Activated naive CD8-positive, alpha-beta T cell treated with anti-CD3 and anti-CD28 coated beads, Interleukin-2, amount 10 ng/mL, durations not matched to agents 7 days and 5 days (primary cell): ENCODE results near the gene RAB28. TPM values are rescaled to one million over a fixed set of nuclear protein-coding genes. Genes with fewer than 3 reads are reported as not detected.

Experiments used
- ATAC-seq: fragments of 150-1000 bp; cut with Tn5 transposase; one replicate; pipeline ENCODE4 v1.10.0; 2021; ENCODE audit warnings: low read depth, moderate library complexity
- POLR2A ChIA-PET: fragments of 350-600 bp; sonication (Branson Sonifier 250); formaldehyde crosslinking; loops from one replicate; lab custom pipeline; 2021; ENCODE audit warnings: antibody characterized with exemption; lab: Charles Lee
- DNase-seq: peaks from one replicate; pipeline ENCODE4 v3.0.0; 2021
- H3K27ac Mint-ChIP-seq: one replicate; pipeline ENCODE4 v1.8.0; 2022; ENCODE audit warnings: mild to moderate bottlenecking, mixed read lengths
- H3K27me3 Mint-ChIP-seq: one replicate; pipeline ENCODE4 v1.8.0; 2022; ENCODE audit warnings: mild to moderate bottlenecking, moderate library complexity, mixed read lengths
- H3K36me3 Mint-ChIP-seq: one replicate; pipeline ENCODE4 v1.8.0; 2021; ENCODE audit warnings: mild to moderate bottlenecking, mixed read lengths
- H3K4me1 Mint-ChIP-seq: one replicate; pipeline ENCODE4 v1.8.0; 2021; ENCODE audit warnings: mixed read lengths
- H3K4me3 Mint-ChIP-seq: one replicate; pipeline ENCODE4 v1.8.0; 2022; ENCODE audit warnings: mild to moderate bottlenecking, moderate library complexity, mixed read lengths
- H3K9me3 Mint-ChIP-seq: one replicate; pipeline ENCODE4 v1.8.0; 2021; ENCODE audit warnings: mixed read lengths
- total RNA-seq, 2 experiments: library from RNA; stranded (reverse); gene quantifications; one replicate each; pipeline ENCODE4 v1.2.3, GENCODE V29; 2021

RAB28 gene
- total RNA-seq, 2 experiments from 2014 or later, result 16.4 to 18.5 TPM

DNA sequence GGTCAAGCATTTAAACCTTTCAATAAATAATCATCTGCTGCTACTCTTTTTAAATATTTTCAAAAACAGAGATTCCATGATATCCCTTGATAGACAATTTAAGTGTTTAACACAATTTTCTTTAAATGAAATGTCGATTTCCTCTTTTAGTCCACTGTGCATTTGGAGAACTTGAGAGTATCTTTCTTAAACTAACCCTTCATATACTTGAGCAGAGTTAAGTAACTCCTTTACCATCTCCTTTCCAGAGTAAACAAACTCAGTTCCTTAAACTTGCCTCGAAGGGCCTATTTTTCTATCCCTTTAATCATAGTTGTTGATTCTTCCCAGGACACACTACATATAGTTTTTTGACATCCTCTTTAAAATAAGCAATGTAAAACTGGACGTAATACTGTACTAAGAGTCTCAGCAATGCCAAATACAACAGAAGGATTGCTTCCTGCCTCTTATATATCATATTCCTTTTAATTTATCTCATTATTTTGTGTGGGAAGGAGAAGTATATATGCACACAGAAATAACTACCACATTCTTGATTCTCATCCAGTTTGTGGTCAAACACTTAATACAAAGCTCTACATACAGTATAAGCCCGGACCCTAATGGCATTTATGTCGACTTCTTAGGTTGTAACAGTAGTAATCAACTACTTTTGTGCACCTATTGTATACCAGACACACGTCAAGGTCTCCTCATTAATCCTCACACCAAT lies 22.8 kb downstream of the RAB28 start:
- Mint-ChIP-seq H3K27ac (no peak overlapping the region), H3K27me3 (no peaks in the 10 kb centered on the region), H3K4me3 (no peak overlapping the region), H3K4me1 (no peaks in the 10 kb centered on the region), H3K36me3 (peaks cover 28% of the 10 kb centered on the region), H3K9me3 (peaks cover 2% of the 10 kb centered on the region)
- POLR2A ChIA-PET, result no interaction called here
- DNase-seq (no peak), ATAC-seq (no peak)

DNA sequence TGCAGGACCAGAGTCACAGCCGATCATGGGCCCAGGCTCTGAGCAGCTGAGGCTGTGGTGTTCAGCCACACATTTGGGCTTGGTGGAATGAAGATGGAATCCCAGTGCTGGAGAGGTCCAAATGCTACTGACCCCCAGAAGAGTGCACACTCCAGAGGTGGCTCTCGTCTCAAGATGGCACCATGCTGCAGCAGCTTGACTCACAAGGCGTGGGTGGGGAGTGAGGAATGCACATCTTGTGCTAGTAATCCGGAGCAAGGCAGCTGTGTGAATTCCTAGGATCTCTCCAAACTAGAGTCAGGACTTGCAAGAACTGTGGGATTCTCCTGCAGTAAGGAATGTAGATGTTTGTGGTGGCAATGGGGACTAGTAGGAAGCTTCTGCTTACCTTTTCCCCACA lies 28.7 kb downstream of the RAB28 start:
- no peak overlapping the region for H3K27ac Mint-ChIP-seq
- no peaks in the 10 kb centered on the region for H3K27me3 Mint-ChIP-seq
- ATAC-seq (no peak), DNase-seq (no peak)
- H3K4me3 Mint-ChIP-seq, result no peak overlapping the region
- peaks cover 30% of the 10 kb centered on the region for H3K36me3 Mint-ChIP-seq
- H3K4me1 Mint-ChIP-seq, result peaks cover 10% of the 10 kb centered on the region
- peaks cover 7% of the 10 kb centered on the region for H3K9me3 Mint-ChIP-seq
- POLR2A ChIA-PET, result no interaction called here

DNA sequence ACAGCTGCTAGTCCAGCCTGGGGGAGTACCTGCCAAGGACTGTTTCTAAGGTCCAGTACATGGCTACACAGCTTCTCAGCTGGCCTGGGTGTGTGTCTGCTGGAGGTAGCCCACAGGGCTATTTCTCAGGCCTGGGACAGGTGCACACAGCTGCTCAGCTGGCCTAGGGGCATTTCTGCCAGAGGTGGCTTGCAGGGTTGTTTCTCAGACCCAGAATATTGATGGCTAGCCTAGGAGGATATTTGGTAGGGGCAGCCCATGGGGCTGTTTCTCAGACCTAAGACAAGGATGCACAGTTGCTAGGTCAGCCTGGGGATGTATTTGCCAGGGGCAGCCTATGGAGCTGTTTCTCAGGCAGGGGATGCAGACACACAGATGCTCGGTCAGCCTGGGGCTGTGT lies 29.4 kb downstream of the RAB28 start:
- POLR2A ChIA-PET, result no interaction called here
- Mint-ChIP-seq H3K9me3 (peaks cover 7% of the 10 kb centered on the region), H3K27me3 (no peaks in the 10 kb centered on the region), H3K27ac (no peak overlapping the region), H3K4me3 (no peak overlapping the region), H3K36me3 (peaks cover 30% of the 10 kb centered on the region), H3K4me1 (peaks cover 10% of the 10 kb centered on the region)
- DNase-seq, result no peak
- ATAC-seq, result no peak

DNA sequence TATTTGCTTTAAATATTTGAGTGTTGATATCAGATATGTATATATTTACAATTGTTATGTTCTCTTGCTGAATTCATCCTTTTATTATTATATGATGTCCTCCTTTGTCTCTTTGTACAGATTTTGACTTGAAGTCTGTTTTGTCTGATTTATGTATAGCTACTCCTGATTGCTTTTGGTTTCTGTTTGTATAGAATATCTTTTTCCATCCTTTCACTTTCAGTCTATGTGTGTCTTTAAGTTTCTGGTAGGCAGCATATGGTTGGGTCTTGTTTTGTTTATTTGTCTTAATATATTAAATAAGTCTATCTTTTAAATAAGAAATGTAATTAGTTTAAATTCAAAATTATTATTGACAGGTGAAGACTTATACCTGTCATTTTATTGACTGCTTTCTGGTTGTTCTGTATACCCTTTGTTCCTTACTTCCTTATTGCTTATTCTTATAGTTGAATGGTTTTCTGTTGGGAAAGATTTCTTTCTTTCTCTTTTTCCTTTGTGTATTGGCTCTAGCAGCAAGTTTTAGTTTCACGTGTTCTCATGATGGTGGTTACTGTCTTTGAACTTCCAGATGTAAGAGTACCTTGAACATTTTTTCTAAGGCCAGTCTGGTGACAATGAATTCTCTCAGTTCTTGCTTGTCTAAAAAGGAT lies 31.1 kb downstream of the RAB28 start:
- Mint-ChIP-seq H3K9me3 (peaks cover 7% of the 10 kb centered on the region), H3K27me3 (no peaks in the 10 kb centered on the region), H3K4me1 (peaks cover 10% of the 10 kb centered on the region), H3K27ac (peak overlapping the region; percentile 82), H3K4me3 (peak overlapping the region; percentile 66), H3K36me3 (peaks cover 22% of the 10 kb centered on the region)
- POLR2A ChIA-PET, result no interaction called here
- ATAC-seq (peak; percentile 72), DNase-seq (no peak)

DNA sequence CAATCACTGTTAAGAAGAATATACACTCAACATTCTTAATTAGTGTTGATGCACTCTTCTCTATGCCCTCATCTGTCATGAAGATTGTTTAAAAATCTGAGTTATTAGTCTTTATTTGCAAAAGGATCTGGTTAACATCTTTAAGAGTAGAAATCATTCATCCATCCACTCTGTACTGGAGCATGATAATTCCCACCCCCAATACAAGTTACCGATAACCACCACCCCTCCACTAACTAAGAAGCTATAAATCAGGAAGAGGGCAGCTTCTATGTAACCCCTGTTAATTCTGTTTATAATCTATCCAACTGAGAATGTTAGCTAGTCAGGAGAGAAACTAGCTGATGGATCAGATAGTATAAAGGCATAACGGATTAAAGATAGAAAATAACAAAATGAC lies 34.5 kb downstream of the RAB28 start:
- POLR2A ChIA-PET, result no interaction called here
- peaks cover 7% of the 10 kb centered on the region for H3K9me3 Mint-ChIP-seq
- peaks cover 25% of the 10 kb centered on the region for H3K36me3 Mint-ChIP-seq
- ATAC-seq (no peak), DNase-seq (no peak)
- no peak overlapping the region for H3K27ac Mint-ChIP-seq
- H3K4me3 Mint-ChIP-seq, result no peak overlapping the region
- H3K4me1 Mint-ChIP-seq, result peaks cover 10% of the 10 kb centered on the region
- H3K27me3 Mint-ChIP-seq, result no peaks in the 10 kb centered on the region

DNA sequence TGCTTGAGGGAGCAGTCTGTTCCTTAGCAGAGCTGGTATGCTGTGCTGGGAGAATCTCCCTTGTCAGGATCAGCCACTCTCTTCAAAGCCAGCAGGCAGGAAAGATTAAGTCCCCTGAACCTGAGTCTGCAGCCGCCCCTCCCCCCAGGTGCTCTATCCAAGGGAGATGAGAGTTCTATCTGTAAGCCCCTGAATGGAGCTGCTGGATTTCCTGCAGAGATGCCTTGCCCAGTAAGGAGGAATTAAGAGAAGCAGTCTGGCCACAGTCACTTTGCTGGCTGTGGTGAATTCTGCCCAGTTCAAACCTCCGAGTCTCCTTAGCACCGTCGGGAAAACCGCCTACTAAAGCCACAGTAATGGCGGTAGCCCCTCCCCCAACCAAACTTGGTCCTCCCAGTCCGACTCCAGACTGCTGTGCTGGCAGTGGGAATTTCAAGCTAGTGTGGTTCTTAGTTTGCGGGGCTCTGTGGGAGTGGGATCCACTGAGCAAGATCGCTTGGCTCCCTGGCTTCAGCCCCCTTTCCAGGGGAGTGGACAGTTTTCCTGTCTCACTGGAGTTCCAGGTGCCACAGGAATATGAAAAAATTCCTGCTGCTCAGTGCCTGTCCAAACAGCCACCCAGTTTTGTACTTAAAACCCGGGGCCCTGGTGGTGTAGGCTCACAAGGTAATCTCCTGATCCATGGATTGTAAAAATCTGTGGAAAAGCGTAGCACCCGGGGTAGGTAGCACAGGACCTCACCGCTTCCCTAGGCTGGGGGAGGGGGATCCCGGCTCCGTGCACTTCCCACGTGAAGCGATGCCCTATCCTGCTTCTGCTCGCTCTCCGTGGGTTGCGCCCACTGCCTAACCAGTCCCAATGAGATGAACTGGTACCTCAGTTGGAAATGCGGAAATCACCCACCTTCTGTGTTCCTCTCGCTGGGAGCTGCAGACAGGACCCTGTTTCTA lies 38.0 kb downstream of the RAB28 start:
- peaks cover 14% of the 10 kb centered on the region for H3K36me3 Mint-ChIP-seq
- H3K9me3 Mint-ChIP-seq, result no peaks in the 10 kb centered on the region
- no peak overlapping the region for H3K27ac Mint-ChIP-seq
- ATAC-seq (no peak), DNase-seq (no peak)
- no peaks in the 10 kb centered on the region for H3K4me1 Mint-ChIP-seq
- POLR2A ChIA-PET, result no interaction called here
- H3K27me3 Mint-ChIP-seq, result no peaks in the 10 kb centered on the region
- H3K4me3 Mint-ChIP-seq, result no peak overlapping the region

DNA sequence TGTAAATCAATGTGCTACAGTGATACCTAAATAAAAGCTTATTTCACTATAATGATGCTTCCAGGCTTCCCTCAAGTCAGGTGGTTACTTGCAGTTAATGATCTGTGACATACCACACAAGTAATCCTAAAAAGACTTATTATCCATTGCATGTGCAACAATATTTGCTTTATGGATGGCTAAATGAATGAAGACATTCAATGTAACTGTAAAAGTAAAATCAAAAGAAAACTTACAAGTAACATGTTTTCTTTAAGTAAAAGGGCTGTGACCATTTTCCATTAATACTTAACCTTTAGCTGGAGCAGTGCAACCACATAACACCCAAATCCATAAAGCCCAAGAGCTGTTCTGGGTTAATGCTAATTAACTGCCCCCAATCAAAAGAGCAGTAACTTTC lies 42.6 kb downstream of the RAB28 start:
- Mint-ChIP-seq H3K4me1 (peaks cover 7% of the 10 kb centered on the region), H3K4me3 (no peak overlapping the region), H3K36me3 (peaks cover 27% of the 10 kb centered on the region), H3K9me3 (peaks cover 5% of the 10 kb centered on the region), H3K27me3 (no peaks in the 10 kb centered on the region), H3K27ac (no peak overlapping the region)
- POLR2A ChIA-PET, result no interaction called here
- DNase-seq, result no peak
- no peak for ATAC-seq

DNA sequence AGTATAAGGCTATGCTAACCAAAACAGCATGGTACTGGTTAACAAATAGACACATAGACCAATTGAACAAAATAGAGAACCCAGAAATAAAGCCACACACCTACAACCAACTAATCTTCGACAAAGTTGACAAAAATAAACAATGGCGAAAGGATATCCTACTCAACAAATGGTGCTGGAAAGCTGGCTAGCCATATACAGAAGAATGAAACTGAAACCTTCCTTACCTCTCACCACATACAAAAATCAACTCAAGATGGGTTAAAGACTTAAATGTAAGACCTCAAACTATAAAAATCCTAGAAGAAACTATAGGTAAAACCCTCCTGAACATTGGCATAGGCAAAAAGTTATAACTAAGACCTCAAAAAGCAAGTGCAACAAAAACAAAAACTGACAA lies 47.2 kb downstream of the RAB28 start:
- POLR2A ChIA-PET, result no interaction called here
- Mint-ChIP-seq H3K36me3 (peaks cover 41% of the 10 kb centered on the region), H3K27ac (no peak overlapping the region), H3K9me3 (peaks cover 16% of the 10 kb centered on the region), H3K4me1 (peaks cover 18% of the 10 kb centered on the region), H3K27me3 (no peaks in the 10 kb centered on the region), H3K4me3 (peak overlapping the region; percentile 15)
- ATAC-seq (no peak), DNase-seq (no peak)

DNA sequence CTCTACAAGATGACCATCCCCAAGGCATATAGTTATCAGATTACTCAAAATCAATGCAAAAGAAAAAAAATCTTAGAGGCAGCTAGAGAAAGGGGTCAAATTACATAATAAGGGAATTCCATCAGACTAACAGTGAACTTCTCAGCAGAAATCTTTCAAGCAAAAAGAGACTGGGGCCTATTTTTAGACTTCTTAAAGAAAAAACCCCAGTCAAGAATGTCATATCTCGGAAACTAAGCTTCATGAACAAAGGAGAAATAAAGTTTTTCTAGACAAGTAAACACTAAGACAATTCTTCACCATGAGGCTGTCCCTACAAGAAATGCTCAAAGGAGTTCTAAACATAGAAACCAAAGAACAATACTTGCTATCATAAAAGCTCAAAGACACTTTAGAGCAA lies 51.7 kb downstream of the RAB28 start:
- DNase-seq (no peak), ATAC-seq (no peak)
- H3K27ac Mint-ChIP-seq, result no peak overlapping the region
- H3K4me3 Mint-ChIP-seq, result no peak overlapping the region
- H3K36me3 Mint-ChIP-seq, result peaks cover 38% of the 10 kb centered on the region
- POLR2A ChIA-PET, result no interaction called here
- no peaks in the 10 kb centered on the region for H3K27me3 Mint-ChIP-seq
- peaks cover 18% of the 10 kb centered on the region for H3K4me1 Mint-ChIP-seq
- H3K9me3 Mint-ChIP-seq, result peaks cover 15% of the 10 kb centered on the region

DNA sequence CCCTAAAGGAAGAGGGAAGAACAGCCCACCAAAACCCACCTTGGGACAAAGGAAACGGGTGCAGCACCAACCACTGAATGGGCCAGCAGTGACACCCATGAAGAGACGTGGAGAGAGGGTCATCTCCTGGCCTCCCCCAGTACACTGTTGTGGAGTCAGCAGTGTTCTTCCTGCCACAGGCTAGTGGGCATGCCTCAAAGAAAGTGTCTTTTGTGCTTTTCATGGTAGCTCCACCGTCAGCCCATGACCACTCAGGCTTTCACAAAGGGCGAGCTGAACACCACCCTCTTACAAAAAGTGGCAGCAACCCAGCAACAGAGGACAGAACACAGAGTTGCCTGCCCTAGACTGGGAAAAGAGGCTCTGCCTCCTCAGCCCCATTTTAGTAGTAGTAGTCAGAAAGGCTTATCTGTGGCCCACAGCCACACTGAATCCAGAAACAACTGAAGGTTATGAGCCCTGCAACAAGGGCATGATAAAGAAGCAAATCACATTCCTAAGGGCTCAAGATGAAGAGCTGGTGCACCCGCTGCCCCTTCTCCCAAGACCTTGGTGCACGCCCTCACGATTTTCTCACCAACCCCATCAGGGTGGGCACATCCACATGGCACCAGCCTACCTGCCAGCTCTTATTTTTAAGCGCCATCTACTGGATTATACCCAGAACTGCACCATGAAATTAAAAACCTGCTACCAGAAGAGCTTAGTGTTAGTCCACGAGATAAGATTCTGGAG lies 53.1 kb downstream of the RAB28 start:
- Mint-ChIP-seq H3K4me1 (peaks cover 7% of the 10 kb centered on the region), H3K36me3 (peaks cover 27% of the 10 kb centered on the region)

DNA sequence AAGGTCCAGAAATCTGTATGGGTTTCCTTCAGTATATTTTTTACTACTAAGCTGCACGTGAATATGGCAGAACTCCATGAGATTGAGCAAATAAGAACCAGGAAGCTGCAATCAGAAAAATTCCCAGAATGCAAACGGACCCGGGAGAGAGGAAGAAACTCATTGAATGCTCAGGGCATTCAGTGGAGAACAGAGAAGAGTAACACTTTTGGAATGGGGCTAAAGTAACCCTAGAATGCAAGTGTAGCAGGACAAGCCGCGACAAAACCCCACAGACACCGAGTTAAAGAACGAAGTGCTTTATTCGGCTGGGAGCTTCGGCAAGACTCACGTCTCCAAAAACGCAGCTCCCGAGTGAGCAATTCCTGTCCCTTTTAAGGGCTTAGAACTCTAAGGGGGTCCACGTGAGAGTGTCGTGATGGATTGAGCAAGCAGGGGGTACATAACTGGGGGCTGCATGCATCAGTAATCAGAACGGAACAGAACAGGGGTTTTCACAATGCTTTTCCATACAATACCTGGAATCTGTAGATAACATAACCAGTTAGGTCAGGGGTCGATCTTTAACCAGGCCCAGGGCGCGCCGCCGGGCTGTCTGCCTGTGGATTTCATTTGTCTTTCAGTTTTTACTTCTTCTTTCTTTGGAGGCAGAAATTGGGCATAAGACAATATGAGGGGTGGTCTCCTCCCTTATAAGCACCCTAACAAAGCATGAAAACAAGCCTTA lies 56.4 kb downstream of the RAB28 start:
- DNase-seq (no peak), ATAC-seq (no peak)
- Mint-ChIP-seq H3K9me3 (peaks cover 1% of the 10 kb centered on the region), H3K27ac (no peak overlapping the region), H3K4me3 (no peak overlapping the region), H3K27me3 (no peaks in the 10 kb centered on the region), H3K36me3 (peaks cover 27% of the 10 kb centered on the region), H3K4me1 (no peaks in the 10 kb centered on the region)
- POLR2A ChIA-PET, result no interaction called here

More for the DNA sequence above, 53.1 kb downstream of the RAB28 start:
- Mint-ChIP-seq H3K27ac (no peak overlapping the region), H3K4me3 (no peak overlapping the region), H3K9me3 (peaks cover 7% of the 10 kb centered on the region), H3K27me3 (no peaks in the 10 kb centered on the region)
- POLR2A ChIA-PET, result no interaction called here
- no peak for DNase-seq
- no peak for ATAC-seq

DNA sequence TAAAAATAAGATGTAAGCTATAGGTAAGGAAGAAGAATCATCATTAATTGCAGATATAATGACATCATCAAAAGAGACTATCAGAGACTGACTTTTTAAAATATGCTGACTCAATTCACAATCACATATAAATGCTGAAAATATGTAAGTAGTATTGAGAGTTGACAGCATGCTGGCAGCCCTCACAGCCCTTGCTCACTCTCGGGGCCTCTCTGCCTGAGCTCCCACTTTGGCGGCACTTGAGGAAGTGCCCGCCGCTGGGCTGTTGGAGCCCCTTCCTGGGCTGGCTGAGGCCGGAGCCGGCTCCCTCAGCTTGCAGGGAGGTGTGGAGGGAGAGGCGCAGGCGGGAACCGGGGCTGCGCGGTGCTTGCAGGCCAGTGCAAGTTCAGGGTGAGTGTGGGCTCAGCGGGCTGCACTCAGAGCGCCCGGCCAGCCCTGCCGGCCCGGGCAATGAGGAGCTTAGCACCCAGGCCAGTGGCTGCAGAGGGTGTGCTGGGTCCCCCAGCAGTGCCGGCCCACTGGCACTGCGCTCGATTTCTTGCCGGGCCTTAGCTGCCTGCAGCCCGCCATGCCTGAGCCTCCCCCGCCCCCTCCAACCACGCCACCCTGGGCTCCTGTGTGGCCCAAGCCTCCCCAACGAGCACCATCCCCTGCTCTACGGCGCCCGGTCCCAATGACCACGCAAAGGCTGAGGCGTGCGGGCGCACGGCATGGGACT lies 68.9 kb downstream of the RAB28 start:
- Mint-ChIP-seq H3K4me3 (no peak overlapping the region), H3K36me3 (peaks cover 25% of the 10 kb centered on the region), H3K27me3 (no peaks in the 10 kb centered on the region), H3K9me3 (peaks cover 10% of the 10 kb centered on the region), H3K27ac (no peak overlapping the region), H3K4me1 (peaks cover 3% of the 10 kb centered on the region)
- no peak for ATAC-seq
- DNase-seq, result no peak
- POLR2A ChIA-PET, result no interaction called here
